H9 (cell line): Measurements from ENCODE around the gene DTNA. TPM values are rescaled to one million over a fixed set of nuclear protein-coding genes. Genes with fewer than 3 reads are reported as not detected.

ENCODE experiments used
- DNase-seq: peaks from one replicate; pipeline ENCODE4 v3.0.0-alpha.2; 2017
- H2AFZ ChIP-seq: one replicate; pipeline ENCODE4 v1.6.1; 2013; ENCODE audit warnings: mild to moderate bottlenecking, low read length, control low read depth, moderate library complexity
- H2AK5ac ChIP-seq: 2 replicates; pipeline ENCODE4 v1.6.1; 2013; ENCODE audit warnings: low read length, control low read depth, mixed read lengths; ENCODE audit not compliant: insufficient read length
- H2BK120ac ChIP-seq: one replicate; pipeline ENCODE4 v1.6.1; 2013; ENCODE audit warnings: low read depth, mild to moderate bottlenecking, low read length, control low read depth, inconsistent platforms; ENCODE audit not compliant: poor library complexity, severe bottlenecking
- H2BK12ac ChIP-seq: 2 replicates; pipeline ENCODE4 v1.6.1; 2013; ENCODE audit warnings: low read length, control low read depth, mixed read lengths, low read depth; ENCODE audit not compliant: insufficient read length
- H2BK15ac ChIP-seq: 2 replicates; pipeline ENCODE4 v1.6.1; 2013; ENCODE audit warnings: low read depth, low read length, control low read depth
- H2BK20ac ChIP-seq: one replicate; pipeline ENCODE4 v1.6.1; 2013; ENCODE audit warnings: low read depth, mild to moderate bottlenecking, low read length, control low read depth, inconsistent platforms; ENCODE audit not compliant: poor library complexity, severe bottlenecking
- H2BK5ac ChIP-seq: 2 replicates; pipeline ENCODE4 v1.6.1; 2013; ENCODE audit warnings: low read length, control low read depth, mixed read lengths; ENCODE audit not compliant: insufficient read length
- H3K14ac ChIP-seq: 2 replicates; pipeline ENCODE4 v1.6.1; 2013; ENCODE audit warnings: low read length, control low read depth; ENCODE audit not compliant: insufficient read depth
- H3K18ac ChIP-seq: 2 replicates; pipeline ENCODE4 v1.6.1; 2013; ENCODE audit warnings: low read depth, mild to moderate bottlenecking, mixed read lengths, low read length, control low read depth; ENCODE audit not compliant: insufficient read length
- H3K23ac ChIP-seq: 2 replicates; pipeline ENCODE4 v1.6.1; 2013; ENCODE audit warnings: low read length, control low read depth, mixed read lengths, low read depth; ENCODE audit not compliant: insufficient read length
- H3K23me2 ChIP-seq: 2 replicates; pipeline ENCODE4 v1.6.1; 2013; ENCODE audit warnings: low read depth, mild to moderate bottlenecking, mixed read lengths, low read length, control low read depth; ENCODE audit not compliant: insufficient read length, poor library complexity, severe bottlenecking
- H3K27ac ChIP-seq: 2 replicates; pipeline ENCODE4 v1.5.1; 2013; ENCODE audit warnings: low read length, control low read depth, mixed read lengths, low read depth; ENCODE audit not compliant: insufficient read length
- H3K27me3 ChIP-seq: 2 replicates; pipeline ENCODE4 v1.6.1; 2013; ENCODE audit warnings: low read length, control low read depth, inconsistent platforms; ENCODE audit not compliant: insufficient read depth
- H3K4ac ChIP-seq: 2 replicates; pipeline ENCODE4 v1.6.1; 2013; ENCODE audit warnings: low read depth, mild to moderate bottlenecking, control low read depth, inconsistent platforms, low read length, moderate library complexity
- H3K4me1 ChIP-seq: 2 replicates; pipeline ENCODE4 v1.6.1; 2013; ENCODE audit warnings: low read length, control low read depth, inconsistent platforms; ENCODE audit not compliant: insufficient read depth
- H3K4me2 ChIP-seq: 2 replicates; pipeline ENCODE4 v1.6.1; 2013; ENCODE audit warnings: low read length, control low read depth, mixed read lengths; ENCODE audit not compliant: insufficient read length, insufficient read depth
- H3K56ac ChIP-seq: 2 replicates; pipeline ENCODE4 v1.6.1; 2013; ENCODE audit warnings: low read depth, mild to moderate bottlenecking, mixed read lengths, low read length, control low read depth; ENCODE audit not compliant: insufficient read length
- H3K79me1 ChIP-seq: 2 replicates; pipeline ENCODE4 v1.6.1; 2013; ENCODE audit warnings: low read depth, mild to moderate bottlenecking, moderate library complexity, low read length, control low read depth, inconsistent platforms; ENCODE audit not compliant: insufficient read depth, poor library complexity, severe bottlenecking
- H3K79me2 ChIP-seq: 2 replicates; pipeline ENCODE4 v1.6.1; 2013; ENCODE audit warnings: low read length, control low read depth, inconsistent platforms; ENCODE audit not compliant: insufficient read depth
- H3K9ac ChIP-seq: 2 replicates; pipeline ENCODE4 v1.6.1; 2013; ENCODE audit warnings: low read length, control low read depth, mixed read lengths; ENCODE audit not compliant: insufficient read length; ENCODE audit errors: extremely low read depth
- H3K9me3 ChIP-seq: one replicate; pipeline ENCODE4 v1.6.1; 2013; ENCODE audit warnings: low read depth, low read length, inconsistent platforms; ENCODE audit not compliant: control insufficient read depth
- H3T11ph ChIP-seq: one replicate; pipeline ENCODE4 v1.6.1; 2013; ENCODE audit warnings: mild to moderate bottlenecking, low read length, control low read depth, inconsistent platforms
- H4K20me1 ChIP-seq: one replicate; pipeline ENCODE4 v1.6.1; 2013; ENCODE audit not compliant: control insufficient read depth, insufficient read length, insufficient read depth
- H4K5ac ChIP-seq: 2 replicates; pipeline ENCODE4 v1.6.1; 2013; ENCODE audit warnings: low read depth, mild to moderate bottlenecking, mixed read lengths, low read length, control low read depth; ENCODE audit not compliant: insufficient read length
- H4K8ac ChIP-seq: replicated peaks from 2 replicates; pipeline ENCODE4 v1.6.1; 2013; ENCODE audit warnings: low read length, control low read depth, mixed read lengths, low read depth; ENCODE audit not compliant: insufficient read length
- H4K91ac ChIP-seq: 2 replicates; pipeline ENCODE4 v1.6.1; 2013; ENCODE audit warnings: low read depth, mild to moderate bottlenecking, moderate library complexity, mixed read lengths, low read length, control low read depth; ENCODE audit not compliant: insufficient read length
- H3K27ac Mint-ChIP-seq, 3 experiments: 2 replicates in 2 of 3; 3 replicates in 1 of 3; pipeline ENCODE4 v1.8.0; 2020 to 2021; ENCODE audit warnings: mixed read lengths in 3 of 3, mild to moderate bottlenecking in 1 of 3, moderate library complexity in 1 of 3
- H3K27me3 Mint-ChIP-seq: 2 replicates; pipeline ENCODE4 v1.8.0; 2021; ENCODE audit warnings: low read depth, mild to moderate bottlenecking, moderate library complexity, mixed read lengths
- H3K36me3 Mint-ChIP-seq, 3 experiments: 2 replicates in 2 of 3; 3 replicates in 1 of 3; pipeline ENCODE4 v1.8.0; 2020 to 2021; ENCODE audit warnings: low read depth in 3 of 3, mixed read lengths in 3 of 3; ENCODE audit not compliant: insufficient read depth in 1 of 3
- H3K4me1 Mint-ChIP-seq, 2 experiments: 2 replicates each; pipeline ENCODE4 v1.8.0; 2020; ENCODE audit warnings: mixed read lengths in 2 of 2
- H3K4me3 Mint-ChIP-seq, 2 experiments: 2 replicates in 1 of 2; 3 replicates in 1 of 2; pipeline ENCODE4 v1.8.0; 2020 to 2021; ENCODE audit warnings: mild to moderate bottlenecking in 2 of 2, mixed read lengths in 2 of 2, moderate library complexity in 1 of 2
- H3K9me3 Mint-ChIP-seq, 2 experiments: 2 replicates in 1 of 2; 3 replicates in 1 of 2; pipeline ENCODE4 v1.8.0; 2020; ENCODE audit warnings: mild to moderate bottlenecking in 2 of 2, mixed read lengths in 2 of 2, moderate library complexity in 1 of 2
- WGBS: extraction: QIAGEN DNeasy Blood & Tissue Kit; methylation state at CpG from one replicate; pipeline ENCODE4 v1.1.7; 2013; ENCODE audit warnings: missing lambda C conversion rate, low lambda C conversion rate, mixed read lengths; ENCODE audit not compliant: insufficient read length; ENCODE audit errors: extremely low coverage; 5-methylcytosine and 5-hydroxymethylcytosine counted together
- total RNA-seq: library from RNA; stranded (reverse); gene quantifications from 2 replicates; pipeline ENCODE4 v1.2.1, GENCODE V29; 2021
- TF ChIP-seq, protein P1 (sequence below): fragments of 200-600 bp; sonication (generic); conservative IDR thresholded peaks from 3 replicates; pipeline ENCODE4 v1.8.0; 2021; ENCODE audit warnings: antibody characterized with exemption, mild to moderate bottlenecking

DTNA gene
- total RNA-seq, 1 experiment from 2014 or later, result 25.5 TPM

DNA sequence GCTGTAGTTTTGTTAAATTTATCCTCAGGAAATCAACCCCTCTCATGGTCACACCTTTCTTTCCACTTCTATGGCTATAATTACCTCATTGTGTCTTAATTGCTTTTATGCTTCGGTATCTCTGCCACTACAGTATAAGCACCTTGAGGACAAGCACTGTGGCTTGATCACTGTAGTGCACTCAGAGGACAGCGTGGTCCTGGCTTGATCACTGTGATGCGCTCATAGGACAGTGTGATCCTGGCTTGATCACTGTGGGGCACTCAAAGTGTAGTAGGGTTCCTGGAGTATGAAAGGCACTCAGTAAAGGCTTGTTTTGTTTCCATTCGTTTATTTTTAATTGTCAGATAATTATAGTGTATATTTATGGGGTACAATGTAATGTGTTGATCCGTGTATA is 44.2 kb downstream of the DTNA start:
- Mint-ChIP-seq H3K4me3 (no peak overlapping the region), H3K27me3 (no peaks in the 10 kb centered on the region), H3K27ac (no peak overlapping the region), H3K4me1 (peaks cover 14 to 17% of the 10 kb centered on the region in 2 experiments), H3K36me3 (peaks cover 5 to 9% (median 6%) of the 10 kb centered on the region in 3 experiments), H3K9me3 (peaks cover 4 to 9% of the 10 kb centered on the region in 2 experiments)
- no peaks in the 10 kb centered on the region for H3K79me2 ChIP-seq
- H4K8ac ChIP-seq, result no peak overlapping the region
- H3K23ac ChIP-seq, result no peak overlapping the region
- H3K27me3 ChIP-seq, result no peaks in the 10 kb centered on the region
- H4K20me1 ChIP-seq, result no peaks in the 10 kb centered on the region
- 0 out of 2 replicates have a peak, but pooled peaks cover 2% of the 10 kb centered on the region for H3K4me1 ChIP-seq
- no peak overlapping the region for H3K4me2 ChIP-seq
- no peak overlapping the region for H3K56ac ChIP-seq
- no CpG with 5 or more reads among the region's 5 CpGs for WGBS
- no peak overlapping the region for H2BK5ac ChIP-seq
- no peak for DNase-seq
- no peak overlapping the region for H2BK12ac ChIP-seq
- no peaks in the 10 kb centered on the region for H3K79me1 ChIP-seq
- no peak overlapping the region for H2BK20ac ChIP-seq
- H2AK5ac ChIP-seq, result no peak overlapping the region
- H3K18ac ChIP-seq, result no peak overlapping the region
- no peak overlapping the region for H2AFZ ChIP-seq
- H2BK120ac ChIP-seq, result no peak overlapping the region
- H3K23me2 ChIP-seq, result no peaks in the 10 kb centered on the region
- no peak overlapping the region for H4K91ac ChIP-seq
- no peak overlapping the region for H2BK15ac ChIP-seq
- no peak overlapping the region for H3T11ph ChIP-seq
- H3K14ac ChIP-seq, result no peak overlapping the region
- H3K9me3 ChIP-seq, result no peaks in the 10 kb centered on the region
- TF ChIP-seq, protein P1, sequence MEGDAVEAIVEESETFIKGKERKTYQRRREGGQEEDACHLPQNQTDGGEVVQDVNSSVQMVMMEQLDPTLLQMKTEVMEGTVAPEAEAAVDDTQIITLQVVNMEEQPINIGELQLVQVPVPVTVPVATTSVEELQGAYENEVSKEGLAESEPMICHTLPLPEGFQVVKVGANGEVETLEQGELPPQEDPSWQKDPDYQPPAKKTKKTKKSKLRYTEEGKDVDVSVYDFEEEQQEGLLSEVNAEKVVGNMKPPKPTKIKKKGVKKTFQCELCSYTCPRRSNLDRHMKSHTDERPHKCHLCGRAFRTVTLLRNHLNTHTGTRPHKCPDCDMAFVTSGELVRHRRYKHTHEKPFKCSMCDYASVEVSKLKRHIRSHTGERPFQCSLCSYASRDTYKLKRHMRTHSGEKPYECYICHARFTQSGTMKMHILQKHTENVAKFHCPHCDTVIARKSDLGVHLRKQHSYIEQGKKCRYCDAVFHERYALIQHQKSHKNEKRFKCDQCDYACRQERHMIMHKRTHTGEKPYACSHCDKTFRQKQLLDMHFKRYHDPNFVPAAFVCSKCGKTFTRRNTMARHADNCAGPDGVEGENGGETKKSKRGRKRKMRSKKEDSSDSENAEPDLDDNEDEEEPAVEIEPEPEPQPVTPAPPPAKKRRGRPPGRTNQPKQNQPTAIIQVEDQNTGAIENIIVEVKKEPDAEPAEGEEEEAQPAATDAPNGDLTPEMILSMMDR, result no peak
- H3K27ac ChIP-seq, result no peak overlapping the region
- H3K4ac ChIP-seq, result no peak overlapping the region
- no peak overlapping the region for H4K5ac ChIP-seq
- no peak overlapping the region for H3K9ac ChIP-seq
